ENCODE data around the gene GSC.
"Not testable (repeated sequence)": the region's sequence is repeated elsewhere in the genome, so short reads cannot be mapped to it uniquely, and the experiment has no call there.

Gene GSC

GRCh38 chr14:94746131-94746530 is 23.8 kb downstream of the GSC start:
- no peak for DNase-seq (ENCODE audit: low read depth in 2 of 2)

DNA sequence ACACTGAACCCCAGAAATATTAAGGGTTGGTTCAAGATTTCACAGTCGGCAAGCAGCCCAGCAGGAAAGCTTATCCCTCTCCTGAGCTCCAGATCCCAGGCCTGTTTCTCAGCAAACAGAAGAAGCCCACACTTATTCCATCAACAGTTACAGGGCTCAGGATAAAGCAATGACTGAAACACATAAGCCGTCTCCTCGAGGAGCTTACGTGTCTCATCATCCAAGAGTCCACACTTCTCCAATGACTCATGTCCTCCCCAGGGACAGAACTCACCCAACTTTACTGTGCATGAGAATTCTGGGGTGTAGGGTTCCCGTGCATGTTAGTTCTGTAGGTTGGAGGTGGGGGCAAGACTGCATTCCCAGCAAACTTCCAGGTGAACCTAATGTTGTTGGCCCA is 31.2 kb downstream of the GSC start:
- DNase-seq (ENCODE audit: low read depth in 2 of 2), result no peak

- no peak for DNase-seq (ENCODE audit: low read depth in 2 of 2)
These were observed 31.8 kb downstream of the GSC start for GRCh38 chr14:94738097-94738496.

DNA sequence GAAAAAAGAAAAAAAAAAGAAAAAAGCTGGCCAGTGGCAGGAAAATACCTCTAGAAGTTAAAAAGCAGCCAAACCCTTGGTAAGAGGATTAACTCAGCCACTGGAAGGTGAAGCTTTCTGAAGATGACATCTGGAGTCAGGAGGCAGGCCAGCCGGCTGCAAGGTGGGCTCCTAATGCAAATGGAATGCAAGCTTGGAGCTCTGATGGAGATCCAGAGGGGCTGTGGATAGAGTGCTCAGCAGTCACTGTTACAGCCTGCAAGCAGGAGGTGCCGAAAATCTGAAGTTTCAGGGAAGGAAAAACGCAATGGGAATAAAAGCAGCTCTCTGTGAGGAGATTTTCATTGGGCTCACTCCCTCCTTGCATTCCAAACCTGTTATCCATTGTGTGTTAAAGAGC is 41.0 kb downstream of the GSC start:
- no peak for DNase-seq (ENCODE audit: low read depth in 2 of 2)

- DNase-seq (ENCODE audit: low read depth in 2 of 2), result not testable (repeated sequence)
These were observed 41.5 kb downstream of the GSC start for GRCh38 chr14:94728440-94728839.

- DNase-seq (ENCODE audit: low read depth in 2 of 2), result not testable (repeated sequence)
These were observed 43.3 kb downstream of the GSC start for GRCh38 chr14:94726649-94727048.

DNA sequence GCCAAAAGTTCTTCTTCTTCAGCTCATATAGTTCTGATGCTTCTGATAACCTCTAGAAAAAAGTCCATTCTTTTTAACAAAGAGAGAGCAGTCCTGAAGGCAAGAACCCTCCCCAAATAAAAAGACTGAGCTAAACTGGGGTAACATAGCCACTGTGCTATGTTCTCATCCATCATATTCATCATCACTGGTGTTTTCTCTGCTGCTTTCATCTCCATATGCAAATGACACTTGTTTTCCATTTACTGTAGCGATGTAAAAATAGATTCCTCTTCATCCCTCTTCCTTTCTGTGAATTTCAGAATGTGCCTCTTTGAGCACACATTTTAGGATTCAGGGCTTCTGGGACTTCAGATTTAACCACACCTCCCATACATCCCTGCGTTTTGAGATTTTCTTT is 44.9 kb downstream of the GSC start:
- no peak for DNase-seq (ENCODE audit: low read depth in 2 of 2)

DNA sequence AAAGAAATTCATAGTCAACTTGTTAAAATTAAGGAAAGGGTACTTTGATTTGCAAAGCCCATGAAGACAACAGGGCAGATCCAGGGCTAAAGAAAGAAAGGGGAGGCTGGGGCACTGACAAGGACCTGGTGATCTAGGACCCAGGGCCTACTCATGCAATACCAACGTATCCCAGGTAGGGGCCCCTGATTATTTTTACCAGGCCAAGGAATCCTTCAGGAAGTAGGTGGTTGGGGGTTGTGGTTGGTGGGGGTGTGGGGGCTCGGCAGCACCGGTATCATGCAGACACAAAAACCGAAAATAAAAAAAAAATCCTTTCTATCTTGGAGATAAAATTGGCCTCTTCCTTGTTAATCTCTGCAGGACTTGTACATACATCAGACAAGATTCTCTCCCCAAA is 47.5 kb downstream of the GSC start:
- DNase-seq (ENCODE audit: low read depth in 2 of 2), result no peak

All from stimulated activated CD8-positive, alpha-beta memory T cell treated with anti-CD3 and anti-CD28 coated beads, Interleukin-7, amount 100 ng/mL, for 1 hour (primary cell).